AG08395 (cell line): Measurements from ENCODE around the gene ARHGAP24.
A peak's percentile ranks its signal among the peaks of the same experiment; 100 is the strongest.

Experiments used
- DNase-seq: peaks from one replicate; pipeline ENCODE4 v3.0.0; 2012; ENCODE audit warnings: mixed read lengths, low spot score

The ARHGAP24 gene

GRCh38 chr4:85740431-85740861, 265.5 kb downstream of the ARHGAP24 start:
- DNase-seq: no peak

GRCh38 chr4:85741381-85741780, 266.4 kb downstream of the ARHGAP24 start:
- DNase-seq: no peak

DNA sequence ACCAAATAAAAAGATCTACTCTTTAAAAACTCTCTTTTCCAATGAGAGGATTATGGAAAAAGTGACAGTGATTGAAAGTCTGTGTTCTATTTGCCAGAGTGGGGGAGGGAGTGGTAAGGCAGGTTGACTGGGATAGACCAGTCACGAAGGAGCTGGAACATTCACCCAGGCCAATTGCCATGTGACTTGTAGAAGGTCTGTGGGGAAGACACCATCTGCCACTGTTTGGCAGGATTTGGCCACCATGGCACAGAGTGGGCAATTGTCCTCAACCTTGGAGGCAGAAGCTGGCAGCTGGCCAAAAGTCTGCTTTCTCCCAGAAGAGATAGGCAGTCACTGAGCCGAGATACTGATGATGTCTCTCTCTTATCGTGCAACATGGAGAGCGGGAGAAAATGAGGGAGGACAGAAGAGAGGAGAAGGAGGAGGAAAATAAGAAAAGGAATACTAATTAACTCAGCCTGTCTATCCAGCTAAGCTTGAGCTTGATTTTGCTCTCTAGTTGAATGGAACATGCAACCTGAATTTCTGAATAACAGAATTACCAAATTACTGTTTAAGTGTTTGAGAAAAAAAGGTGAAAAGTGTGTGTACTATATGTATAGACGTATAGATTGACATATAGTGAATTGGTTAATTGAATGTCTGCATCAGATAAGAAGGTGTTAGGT, 267.1 kb downstream of the ARHGAP24 start:
- DNase-seq: no peak

GRCh38 chr4:85744950-85745349, 270.0 kb downstream of the ARHGAP24 start:
- DNase-seq: no peak

- no peak for DNase-seq
Observed at GRCh38 chr4:85745939-85746338, 271.0 kb downstream of the ARHGAP24 start.

DNA sequence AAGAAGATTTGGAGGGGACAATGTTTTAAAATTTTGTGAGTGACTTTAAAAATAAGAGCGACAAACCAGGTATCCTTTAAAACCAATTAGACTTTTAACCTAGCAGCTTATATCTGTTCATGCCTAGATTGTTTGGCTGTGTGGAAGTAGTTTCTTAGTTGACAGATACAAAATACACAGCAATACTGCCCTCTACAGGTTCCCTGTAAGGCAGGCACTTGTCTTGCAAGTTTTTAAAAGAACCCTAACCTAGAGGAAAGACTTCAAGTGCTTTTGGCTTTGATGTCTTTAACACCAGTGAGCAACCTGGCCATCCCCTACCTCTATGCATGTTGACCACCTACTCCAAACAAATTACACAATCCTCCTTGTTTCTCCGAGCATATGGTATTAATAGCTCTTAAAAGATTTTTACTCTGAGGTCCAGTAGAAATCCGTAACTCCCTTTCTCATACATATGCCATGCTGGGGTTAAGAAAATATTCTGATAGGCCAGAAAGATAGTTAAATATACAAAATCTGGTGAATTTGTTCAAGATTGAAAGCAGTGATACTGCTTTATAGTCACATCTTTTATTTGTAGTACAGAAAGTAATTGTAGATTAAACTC, 273.0 kb downstream of the ARHGAP24 start:
- peak; percentile 50 for DNase-seq

- no peak for DNase-seq
Observed at GRCh38 chr4:85748654-85749053, 273.7 kb downstream of the ARHGAP24 start.

DNA sequence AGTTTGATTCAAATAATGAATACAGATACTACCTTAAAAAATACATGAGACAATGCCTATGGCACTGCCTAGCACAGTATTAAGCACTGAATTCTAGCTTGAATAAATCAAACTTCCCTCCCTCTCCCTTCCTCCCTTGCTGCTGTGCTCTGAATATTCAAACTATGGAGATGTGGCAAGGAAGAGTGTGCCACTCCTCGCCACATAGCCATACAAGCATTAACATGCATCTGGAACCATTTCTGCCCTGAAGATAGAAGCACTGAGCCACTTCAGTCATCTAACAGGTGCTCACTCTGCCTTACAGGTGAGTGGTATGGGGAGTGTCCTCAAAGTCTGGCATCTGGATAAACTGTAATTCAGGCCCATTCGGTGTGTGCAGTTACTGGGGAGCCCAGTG, 276.9 kb downstream of the ARHGAP24 start:
- DNase-seq: no peak

GRCh38 chr4:85755285-85755684, 280.3 kb downstream of the ARHGAP24 start:
- DNase-seq: no peak

- peak; percentile 50 for DNase-seq
Observed at GRCh38 chr4:85756938-85757337, 282.0 kb downstream of the ARHGAP24 start.

- DNase-seq: no peak
Observed at GRCh38 chr4:85759388-85759787, 284.4 kb downstream of the ARHGAP24 start.

- no peak for DNase-seq
Observed at GRCh38 chr4:85760511-85760910, 285.6 kb downstream of the ARHGAP24 start.

DNA sequence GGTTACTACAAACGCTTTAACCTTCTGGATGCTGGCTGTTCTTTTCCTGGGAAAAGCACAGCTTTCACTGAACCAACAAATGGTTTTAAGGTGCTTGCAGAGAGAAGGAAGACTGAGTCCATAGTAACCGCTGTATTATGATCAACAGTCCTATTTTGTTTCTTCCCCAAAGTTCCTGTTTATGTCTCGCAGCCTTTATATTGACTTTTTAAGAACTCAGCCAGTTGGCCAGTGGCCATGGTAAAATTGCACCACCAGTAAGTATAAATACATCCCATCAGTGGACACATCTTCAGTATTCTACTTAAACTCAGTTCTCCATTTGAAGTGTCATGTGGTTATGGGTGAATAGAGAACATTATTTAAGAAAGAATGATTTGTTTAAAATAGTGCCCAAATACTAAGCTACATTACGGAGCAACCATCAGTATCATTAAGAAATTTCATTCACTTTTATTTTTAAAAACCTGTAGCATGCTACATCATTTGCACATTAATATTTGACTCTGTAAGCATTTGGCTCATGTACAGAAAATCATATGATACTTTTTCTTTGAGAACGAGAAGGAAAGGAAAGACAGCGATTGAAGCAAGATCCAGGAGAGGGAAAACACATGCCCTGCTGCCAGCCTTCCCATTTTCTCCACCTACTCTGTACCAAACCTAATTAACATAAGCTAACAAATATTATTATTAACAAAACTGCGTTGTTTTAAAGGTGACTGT, 287.0 kb downstream of the ARHGAP24 start:
- no peak for DNase-seq

- peak; percentile 64 for DNase-seq
Observed at GRCh38 chr4:85762529-85762871, 287.6 kb downstream of the ARHGAP24 start.

DNA sequence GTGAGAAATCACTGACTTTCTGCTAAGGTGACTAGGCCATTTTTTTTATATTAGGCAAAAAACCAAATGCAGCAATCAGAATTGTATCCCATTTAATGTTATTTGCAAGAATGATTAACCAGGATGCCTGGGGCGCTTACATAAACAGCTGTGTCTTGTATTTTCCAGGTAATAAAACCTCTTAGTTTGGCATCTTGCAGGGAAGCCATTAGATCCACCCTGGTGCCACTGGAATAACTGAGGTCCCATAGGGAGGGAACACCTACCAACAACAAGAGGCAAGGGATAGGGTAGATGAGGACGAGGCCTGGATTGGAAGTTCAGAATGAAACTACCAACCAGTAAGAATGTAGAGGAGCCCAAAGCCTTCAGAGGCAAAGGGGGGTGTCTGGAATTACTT, 288.3 kb downstream of the ARHGAP24 start:
- no peak for DNase-seq

- no peak for DNase-seq
Observed at GRCh38 chr4:85767649-85768048, 292.7 kb downstream of the ARHGAP24 start.

GRCh38 chr4:85769009-85769408, 294.1 kb downstream of the ARHGAP24 start:
- DNase-seq: no peak

DNA sequence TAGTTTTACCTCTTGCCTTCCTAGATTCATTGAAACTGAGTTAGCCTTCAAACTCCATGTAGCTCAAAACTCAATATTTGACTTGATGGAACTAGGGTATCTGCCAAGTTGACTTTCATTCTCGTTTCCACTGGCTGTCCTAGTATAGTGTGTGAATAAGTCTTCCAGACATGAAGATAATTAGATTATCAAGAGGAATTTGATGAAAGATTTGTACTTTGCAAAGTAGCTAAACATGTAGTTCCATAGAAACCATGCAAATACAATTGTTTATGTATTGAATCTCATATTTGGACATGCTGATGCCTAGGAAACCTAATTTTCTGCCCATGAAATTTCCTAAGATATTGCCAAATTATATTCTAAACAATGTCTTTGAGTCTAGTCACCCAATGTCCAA, 297.5 kb downstream of the ARHGAP24 start:
- DNase-seq: peak; percentile 32

DNA sequence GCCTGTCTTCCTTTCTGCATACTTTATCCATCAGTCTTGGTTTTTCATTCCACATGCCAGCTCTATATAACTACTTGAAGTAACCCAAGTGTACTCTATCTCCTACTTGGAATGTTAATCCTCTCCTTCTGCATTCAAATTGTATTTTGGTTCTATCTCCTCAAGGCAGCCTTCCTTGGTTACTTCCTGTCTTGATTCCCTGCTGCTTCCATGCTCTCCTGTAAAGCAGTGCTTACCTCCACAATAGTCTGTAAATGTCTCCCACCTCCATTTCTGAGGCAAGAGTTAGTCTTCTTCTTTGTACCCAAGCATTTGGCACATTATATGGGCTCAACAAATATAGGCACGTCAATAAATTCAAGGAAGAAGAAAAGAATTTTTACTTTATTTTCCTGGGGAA, 298.4 kb downstream of the ARHGAP24 start:
- DNase-seq: no peak

DNA sequence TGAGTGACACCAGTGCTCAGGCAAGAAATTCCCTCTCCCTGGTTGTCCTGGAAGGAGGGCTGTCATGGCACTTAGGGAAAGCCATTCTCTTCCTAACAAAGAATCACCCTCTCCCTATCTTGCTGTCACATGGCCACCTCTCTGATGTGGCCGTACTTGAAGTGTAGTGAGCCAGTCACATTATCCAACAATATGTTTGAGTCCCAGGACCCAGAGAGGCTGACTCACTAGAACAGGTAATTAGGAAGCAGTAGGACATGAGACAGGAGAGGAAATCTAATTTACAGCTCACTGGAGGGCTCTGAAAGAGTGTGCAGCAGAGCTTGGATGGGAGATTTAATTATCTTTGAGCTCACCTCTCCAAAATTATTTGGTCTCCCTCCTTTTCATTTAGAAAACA, 299.1 kb downstream of the ARHGAP24 start:
- DNase-seq: no peak

DNA sequence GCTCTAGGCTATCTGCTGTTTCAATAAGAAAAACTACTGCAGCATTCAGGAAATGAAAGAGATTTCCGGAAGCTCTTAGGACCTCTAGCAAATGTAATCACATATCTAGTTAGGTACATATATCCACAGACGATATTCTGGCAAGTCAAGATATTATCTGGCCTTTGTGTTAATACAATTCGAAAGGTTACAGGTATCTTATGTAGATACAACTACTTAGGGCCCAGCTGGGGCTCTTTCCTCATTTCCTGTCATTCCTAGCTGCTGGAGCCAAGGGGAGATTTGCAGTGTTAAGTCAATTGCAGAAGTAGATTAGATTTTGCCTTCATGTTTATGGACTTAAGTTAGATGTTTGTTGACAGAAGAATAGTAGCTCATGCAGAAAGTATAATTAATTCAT, 299.5 kb downstream of the ARHGAP24 start:
- DNase-seq: no peak

DNA sequence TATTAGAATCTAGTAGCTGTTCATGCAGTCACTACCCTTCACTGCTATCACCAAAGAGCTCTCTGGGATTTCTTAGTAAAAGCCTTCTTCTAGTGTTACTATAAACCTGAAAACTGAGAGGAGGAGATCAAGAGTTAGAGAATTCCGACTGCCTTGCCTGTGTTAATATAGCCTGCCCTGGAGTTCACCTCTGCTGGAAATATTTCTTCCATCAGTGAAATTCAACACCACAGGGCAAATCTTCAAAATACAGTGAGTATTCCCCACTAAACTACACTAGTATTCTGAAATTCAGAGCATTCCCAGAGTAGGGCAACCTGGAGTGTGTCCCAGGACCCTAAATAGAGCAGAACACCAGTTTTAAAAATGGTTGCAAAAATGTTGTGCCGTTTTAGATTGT, 301.1 kb downstream of the ARHGAP24 start:
- DNase-seq: no peak

DNA sequence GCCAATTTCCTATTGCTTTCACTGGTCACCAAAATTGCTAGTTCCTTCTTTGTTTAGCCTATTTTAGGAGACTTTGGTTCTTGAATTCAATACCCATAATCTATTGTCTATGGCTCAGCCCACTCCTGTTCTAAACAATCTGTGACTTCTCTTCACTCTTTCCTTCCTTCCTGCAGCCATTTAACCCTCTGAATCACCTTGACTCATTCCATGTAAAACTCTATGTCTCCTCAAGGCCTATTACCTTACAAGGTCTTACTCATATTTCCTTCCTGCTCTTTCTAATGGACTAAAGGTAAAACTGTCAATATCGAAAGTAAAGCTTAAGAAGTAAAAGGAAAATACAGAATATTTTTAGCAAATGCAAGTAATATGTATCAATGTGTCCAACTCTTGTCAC, 301.6 kb downstream of the ARHGAP24 start:
- DNase-seq: no peak
